HepG2 (cell line): Measurements from ENCODE around the gene LRPAP1. TPM values are rescaled to one million over a fixed set of nuclear protein-coding genes. Genes with fewer than 3 reads are reported as not detected.

Source experiments
- ATAC-seq: fragments of 200-7000 bp; cut with Tn5 transposase; 3 replicates; pipeline ENCODE4 v1.9.1; 2020; ENCODE audit warnings: mild to moderate bottlenecking, moderate library complexity
- BruUV-seq: library from RNA; stranded (reverse); fragments of 400-500 nt; replicated peaks from 2 replicates; lab custom pipeline; 2021; lab: Mats Ljungman, UMichigan
- CTCF ChIA-PET: fragments of 300-600 bp; formaldehyde crosslinking; extraction: SDS; loops from one replicate; lab custom pipeline; 2021; ENCODE audit warnings: low total read pairs, inconsistent platforms, low intra/inter-chr PET ratio; lab: Yijun Ruan, JAX
- POLR2A ChIA-PET: fragments of 350-600 bp; sonication (Branson Sonifier 250); formaldehyde crosslinking; loops from one replicate; lab custom pipeline; 2020; ENCODE audit warnings: antibody characterized with exemption, inconsistent platforms; lab: Yijun Ruan, JAX
- DNase-seq: peaks from one replicate; pipeline ENCODE4 v3.0.0-alpha.2; 2015; ENCODE audit warnings: low spot score
- FAIRE-seq: peaks from 3 replicates; lab custom pipeline; 2011; peaks lifted over from hg19 to GRCh38; lab: Jason Lieb, UNC
- H2AFZ ChIP-seq: one replicate; pipeline ENCODE4 v1.6.1; 2011; ENCODE audit warnings: low read length, inconsistent platforms
- H3K27ac ChIP-seq: fragments of 300-600 bp; 3 replicates; pipeline ENCODE4 v1.8.0; 2011; ENCODE audit warnings: mixed run types, mild to moderate bottlenecking, mixed read lengths, low read length, inconsistent platforms; ENCODE audit not compliant: insufficient read depth; ENCODE audit errors: extremely low read length
- H3K27me3 ChIP-seq, 2 experiments: fragments of 200-600 bp in 1 of 2; 2 replicates in 1 of 2; 3 replicates in 1 of 2; pipeline versions ENCODE4 v1.6.0 to v1.8.0; 2011; ENCODE audit warnings: low read length in 2 of 2, mild to moderate bottlenecking in 2 of 2, moderate library complexity in 2 of 2, inconsistent platforms in 1 of 2; ENCODE audit not compliant: insufficient read depth in 2 of 2, control insufficient read depth in 1 of 2
- H3K36me3 ChIP-seq, 2 experiments: fragments of 200-600 bp in 1 of 2; replicated peaks in 1 of 2; 2 replicates in 1 of 2; 3 replicates in 1 of 2; pipeline versions ENCODE4 v1.5.1 to v1.8.0; 2011; ENCODE audit warnings: low read length in 2 of 2, inconsistent platforms in 1 of 2; ENCODE audit not compliant: insufficient read depth in 2 of 2, control insufficient read depth in 1 of 2
- H3K4me1 ChIP-seq: 2 replicates; pipeline ENCODE4 v1.5.1; 2012; ENCODE audit warnings: low read length, inconsistent platforms; ENCODE audit not compliant: insufficient read depth
- H3K4me2 ChIP-seq: 2 replicates; pipeline ENCODE4 v1.6.0; 2011; ENCODE audit warnings: low read depth, low read length, inconsistent platforms
- H3K4me3 ChIP-seq, 3 experiments: fragments of 200-600 bp in 1 of 3; sonication (generic), shearing (Covaris generic) in 1 of 3; replicated peaks in 1 of 3; 2 replicates each; pipeline ENCODE4 v1.5.1; 2011 to 2016; ENCODE audit warnings: low read length in 3 of 3, inconsistent platforms in 2 of 3, low read depth in 2 of 3, mild to moderate bottlenecking in 2 of 3, control low read depth in 1 of 3, mixed read lengths in 1 of 3; ENCODE audit not compliant: insufficient read depth in 1 of 3
- H3K79me2 ChIP-seq: one replicate; pipeline ENCODE4 v1.6.1; 2011; ENCODE audit warnings: low read length, inconsistent platforms; ENCODE audit not compliant: insufficient read depth
- H3K9ac ChIP-seq: 2 replicates; pipeline ENCODE4 v1.6.0; 2011; ENCODE audit warnings: mild to moderate bottlenecking, low read depth, low read length, inconsistent platforms; ENCODE audit not compliant: insufficient read depth
- H3K9me3 ChIP-seq: 2 replicates; pipeline ENCODE4 v1.5.1; 2012; ENCODE audit warnings: mild to moderate bottlenecking, low read length
- H4K20me1 ChIP-seq: 2 replicates; pipeline ENCODE4 v1.6.0; 2011; ENCODE audit warnings: inconsistent platforms, mild to moderate bottlenecking, low read length, moderate library complexity; ENCODE audit not compliant: insufficient read depth
- CENPX ChIP-seq: sonication (generic); formaldehyde crosslinking; IDR thresholded peaks from 2 replicates; pipeline ENCODE4 v1.9.0; 2021; ENCODE audit warnings: mild to moderate bottlenecking, missing genetic modification reagents, moderate library complexity
- DNMT1 ChIP-seq: sonication (generic); formaldehyde crosslinking; IDR thresholded peaks from 2 replicates; pipeline ENCODE4 v1.5.1; 2020; ENCODE audit warnings: mild to moderate bottlenecking, missing genetic modification reagents
- DPF2 ChIP-seq: sonication (generic); formaldehyde crosslinking; IDR thresholded peaks from 2 replicates; pipeline ENCODE4 v1.4.0; 2020; ENCODE audit warnings: mild to moderate bottlenecking, low read depth, missing genetic modification reagents, borderline replicate concordance
- EEA1 ChIP-seq: sonication (generic); formaldehyde crosslinking; IDR thresholded peaks from 2 replicates; pipeline ENCODE4 v1.5.1; 2020; ENCODE audit warnings: mild to moderate bottlenecking, missing genetic modification reagents, borderline replicate concordance
- ETV6 ChIP-seq: sonication (generic); formaldehyde crosslinking; conservative IDR thresholded peaks from 2 replicates; pipeline ENCODE4 v1.4.0; 2020; ENCODE audit warnings: missing genetic modification reagents
- HMGA1 ChIP-seq: sonication (generic); formaldehyde crosslinking; conservative IDR thresholded peaks from 2 replicates; pipeline ENCODE4 v1.4.0; 2020; ENCODE audit warnings: missing genetic modification reagents
- NR2C2 ChIP-seq: sonication (generic); formaldehyde crosslinking; IDR thresholded peaks from 2 replicates; pipeline ENCODE4 v1.4.0; 2020; ENCODE audit warnings: missing genetic modification reagents, mild to moderate bottlenecking, moderate library complexity, borderline replicate concordance
- PITX1 ChIP-seq: sonication (generic); formaldehyde crosslinking; IDR thresholded peaks from 2 replicates; pipeline ENCODE4 v1.5.1; 2020; ENCODE audit warnings: mild to moderate bottlenecking, missing genetic modification reagents
- RBFOX2 ChIP-seq: fragments of 200-400 bp; formaldehyde crosslinking; IDR thresholded peaks from 2 replicates; pipeline ENCODE4 v1.6.1; 2017; ENCODE audit warnings: low read depth, mild to moderate bottlenecking, low read length
- SUZ12 ChIP-seq: fragments of 150-350 bp; IDR thresholded peaks from 2 replicates; pipeline ENCODE4 v1.6.1; 2014; ENCODE audit warnings: low read depth, low read length
- ZHX1 ChIP-seq: sonication (generic); formaldehyde crosslinking; IDR thresholded peaks from 2 replicates; pipeline ENCODE4 v1.8.1; 2022; ENCODE audit warnings: low read depth, mild to moderate bottlenecking, missing genetic modification reagents
- ZNF17 ChIP-seq: sonication (generic); formaldehyde crosslinking; IDR thresholded peaks from 2 replicates; pipeline ENCODE4 v1.5.0; 2020; ENCODE audit warnings: mild to moderate bottlenecking, missing genetic modification reagents
- ZNF547 ChIP-seq: sonication (generic); formaldehyde crosslinking; IDR thresholded peaks from 2 replicates; pipeline ENCODE4 v1.5.1; 2020; ENCODE audit warnings: mild to moderate bottlenecking, missing genetic modification reagents
- ZNF605 ChIP-seq: sonication (generic); formaldehyde crosslinking; IDR thresholded peaks from 2 replicates; pipeline ENCODE4 v1.8.0; 2022; ENCODE audit warnings: mild to moderate bottlenecking, missing genetic modification reagents
- WGBS: methylation state at CpG from one replicate; pipeline ENCODE4 v1.1.6; 2017; ENCODE audit warnings: low lambda C conversion rate; 5-methylcytosine and 5-hydroxymethylcytosine counted together
- in situ Hi-C: cut with HindIII; loops from 2 replicates; pipeline ENCODE4 v1.10.0; 2017; ENCODE audit warnings: low pct_unique_long_range_greater_than_20kb; ENCODE audit not compliant: extremely low pct_ligation_motif_present
- intact Hi-C: fragments of 100-400 bp; cut with micrococcal nuclease; formaldehyde crosslinking; loops from one replicate; pipeline ENCODE4 v1.10.0; 2022; ENCODE audit not compliant: unreplicated experiment
- polyA plus RNA-seq, 8 experiments: library from polyadenylated mRNA; depleted of rRNA in 3 of 8; stranded (reverse) in 7 of 8; unstranded in 1 of 8; fragments of >200 nt; fragmentation: Illumina TruSeq in 4 of 8; extraction: Trizol in 4 of 8; gene quantifications; 2 replicates each; pipeline versions ENCODE4 v1.2.1 to v1.2.3, GENCODE V29; 2011 to 2016; ENCODE audit warnings: low read depth in 4 of 8, missing spikeins in 1 of 8, mixed read lengths in 1 of 8; ENCODE audit not compliant: insufficient read depth in 1 of 8
- total RNA-seq, 5 experiments: library from RNA; depleted of rRNA; stranded (reverse); fragments of >200 nt; fragmentation: Illumina TruSeq; extraction: Trizol; gene quantifications; 2 replicates each; pipeline ENCODE4 v1.2.3, GENCODE V29; 2016; ENCODE audit warnings: low read depth in 1 of 5

The LRPAP1 gene
- total and polyA plus RNA-seq, 2 of the 13 experiments (the other 11 are each of a cell fraction or from before 2014, with no cell fraction given) = 153 to 191 TPM

DNA sequence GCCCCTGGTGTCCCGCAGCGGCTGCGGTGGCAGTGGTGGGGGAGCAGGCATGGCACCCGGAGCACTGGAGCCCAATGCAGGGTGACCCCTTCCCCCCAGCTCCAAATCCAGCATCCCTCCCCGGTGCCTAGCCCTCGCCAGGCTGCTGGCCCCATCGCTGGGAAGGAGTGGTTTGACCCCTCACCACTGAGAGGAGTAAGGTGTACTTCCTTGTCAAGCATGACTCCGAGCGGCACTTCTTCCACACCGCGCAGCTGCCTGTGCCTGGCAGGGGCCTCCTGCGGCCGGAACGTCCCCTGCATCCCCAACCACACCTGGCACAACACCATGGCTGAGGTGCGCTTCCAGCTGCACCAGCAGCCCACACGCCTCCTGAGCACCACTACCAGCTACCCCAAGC lies 27.0 kb downstream of the LRPAP1 start:
- H3K4me2 ChIP-seq = no peak overlapping the region
- no peak overlapping the region for H3K9ac ChIP-seq
- H3K79me2 ChIP-seq = no peaks in the 10 kb centered on the region
- no peak overlapping the region for H3K27ac ChIP-seq
- no peaks in the 10 kb centered on the region for H3K4me1 ChIP-seq
- CTCF ChIA-PET = no interaction called here
- intact Hi-C loops = no loop called here
- FAIRE-seq = no peak
- peaks cover 5 to 43% of the 10 kb centered on the region in 2 experiments; a peak in 4 of 5 replicates for H3K36me3 ChIP-seq
- no TSS peak for BruUV-seq
- H3K9me3 ChIP-seq = no peaks in the 10 kb centered on the region
- in situ Hi-C loops = no loop called here
- POLR2A ChIA-PET = no interaction called here
- no peak overlapping the region for H2AFZ ChIP-seq
- ATAC-seq = no peak
- H4K20me1 ChIP-seq = no peaks in the 10 kb centered on the region
- TF ChIP-seq RBFOX2 (0 out of 2 replicates have a peak, but pooled peaks have one; percentile 32), ZNF17 (peak; percentile 29; the same call in 1 of the 2 replicates), ZNF605 (CRISPR knock-in tag) (no peak), NR2C2 (CRISPR knock-in tag) (no peak), SUZ12 (no peak)
- no peak overlapping the region for H3K4me3 ChIP-seq
- 100% methylated on average over 8 of the region's 16 CpGs for WGBS
- H3K27me3 ChIP-seq = no peaks in the 10 kb centered on the region
- DNase-seq = no peak

- Histone ChIP-seq H4K20me1 (no peaks in the 10 kb centered on the region), H3K4me1 (no peaks in the 10 kb centered on the region), H3K79me2 (no peaks in the 10 kb centered on the region), H3K4me2 (no peak overlapping the region), H3K9me3 (no peaks in the 10 kb centered on the region), H3K9ac (no peak overlapping the region), H2AFZ (no peak overlapping the region), H3K36me3 (peaks cover 5 to 28% of the 10 kb centered on the region in 2 experiments; a peak in 3 of 5 replicates), H3K27ac (no peak overlapping the region), H3K4me3 (no peak overlapping the region), H3K27me3 (no peaks in the 10 kb centered on the region)
- FAIRE-seq (no peak), ATAC-seq (no peak), DNase-seq (no peak)
- no TSS peak for BruUV-seq
- ChIA-PET CTCF (no interaction called here), POLR2A (no interaction called here)
- TF ChIP-seq CENPX (CRISPR knock-in tag) = no peak
- TF ChIP-seq ZNF547 = no peak
- TF ChIP-seq HMGA1 (CRISPR knock-in tag) = no peak
- no peak for TF ChIP-seq ETV6 (CRISPR knock-in tag)
- no peak for TF ChIP-seq EEA1 (CRISPR knock-in tag)
- TF ChIP-seq DNMT1 (CRISPR knock-in tag) = no peak
- TF ChIP-seq ZHX1 (CRISPR knock-in tag) = no peak
- no peak for TF ChIP-seq DPF2 (CRISPR knock-in tag)
- TF ChIP-seq PITX1 (CRISPR knock-in tag) = no peak
- intact Hi-C loops (no loop called here), in situ Hi-C loops (no loop called here)
- 92% methylated on average over 24 of the region's 39 CpGs for WGBS
Measured at GRCh38 chr4:3502941-3503936, 29.0 kb downstream of the LRPAP1 start.
